ENCODE data around the gene SPATS2L.

DNA sequence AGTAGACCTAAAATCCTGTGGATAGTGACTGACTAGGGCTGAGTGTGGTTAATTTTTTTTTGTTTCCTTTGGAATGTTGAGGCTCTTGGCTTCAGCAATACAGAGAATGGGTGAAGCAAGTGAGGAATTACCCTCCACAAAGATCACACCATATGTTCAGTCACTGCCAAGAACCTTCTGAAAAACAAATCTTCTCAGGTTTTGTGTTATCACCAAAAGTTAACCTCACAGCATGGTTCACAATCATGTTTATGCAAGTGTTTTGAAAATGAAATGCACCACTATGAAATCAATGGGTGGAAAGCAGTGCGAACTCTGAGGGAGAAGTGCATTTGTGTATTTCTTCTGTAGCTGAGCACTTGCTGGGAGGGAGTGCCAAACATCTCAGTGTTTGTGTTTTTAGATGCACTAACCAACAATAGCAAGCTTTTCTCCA, 44.4 kb downstream of the SPATS2L start:
- TF ChIP-seq CTCF (IDR thresholded peaks at IDR 0.05; ENCODE audit: insufficient read depth, low read depth, low read length) (no peak), EZH2 (IDR thresholded peaks at IDR 0.05; ENCODE audit: insufficient read depth, low read length) (no peak)
